Nephron progenitor cell (in vitro differentiated cells): ENCODE results near the gene CNOT10.

ENCODE experiments used
- DNase-seq: peaks from one replicate; pipeline ENCODE4 v3.0.0; 2021
- H3K27ac Mint-ChIP-seq: 2 replicates; pipeline ENCODE4 v1.8.0; 2021; ENCODE audit warnings: mild to moderate bottlenecking, moderate library complexity, mixed read lengths
- H3K27me3 Mint-ChIP-seq: 2 replicates; pipeline ENCODE4 v1.8.0; 2021; ENCODE audit warnings: mild to moderate bottlenecking, low read depth, mixed read lengths; ENCODE audit not compliant: poor library complexity
- H3K36me3 Mint-ChIP-seq: 2 replicates; pipeline ENCODE4 v1.8.0; 2021; ENCODE audit warnings: low read depth, mixed read lengths
- H3K4me1 Mint-ChIP-seq: 2 replicates; pipeline ENCODE4 v1.8.0; 2021; ENCODE audit warnings: mixed read lengths
- H3K4me3 Mint-ChIP-seq: 2 replicates; pipeline ENCODE4 v1.8.0; 2021; ENCODE audit warnings: mild to moderate bottlenecking, moderate library complexity, mixed read lengths
- H3K9me3 Mint-ChIP-seq: 2 replicates; pipeline ENCODE4 v1.8.0; 2021; ENCODE audit warnings: mild to moderate bottlenecking, moderate library complexity, mixed read lengths
- TF ChIP-seq, protein P1 (sequence below): fragments of 200-600 bp; sonication (generic); IDR thresholded peaks from 2 replicates; pipeline ENCODE4 v1.5.0; 2021; ENCODE audit warnings: antibody characterized with exemption

Gene CNOT10

DNA sequence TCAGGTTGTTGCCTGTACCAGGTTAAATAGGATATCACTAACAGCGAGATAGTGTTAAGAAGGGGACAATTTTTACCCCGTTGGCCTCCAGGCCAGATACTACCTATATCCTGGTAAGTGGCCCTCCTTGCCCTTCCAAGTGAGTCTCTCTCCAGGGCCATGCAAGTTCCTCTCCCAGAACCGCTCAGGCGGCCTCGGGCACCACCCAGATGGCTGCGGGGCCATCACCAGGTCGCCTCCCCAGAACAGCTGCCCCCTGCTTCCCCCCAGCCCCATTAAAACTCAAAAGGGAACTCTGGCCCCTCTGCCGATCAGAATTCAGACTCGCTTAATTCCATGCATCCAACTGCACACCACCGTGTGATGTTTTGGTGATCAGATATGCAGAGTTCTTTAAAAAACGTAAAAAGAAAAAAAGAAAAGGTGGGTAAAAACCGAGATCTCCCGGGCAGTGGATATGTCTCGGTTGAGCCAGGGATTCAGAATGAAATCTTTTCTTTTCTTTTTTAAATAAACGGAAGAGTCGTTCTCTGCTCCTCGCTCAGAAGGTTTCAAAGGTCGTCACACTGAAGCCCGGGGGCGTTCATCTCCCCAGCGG is 131.0 kb downstream of the CNOT10 start:
- DNase-seq = peak; percentile 43
- peaks cover 7% of the 10 kb centered on the region for H3K27me3 Mint-ChIP-seq

DNA sequence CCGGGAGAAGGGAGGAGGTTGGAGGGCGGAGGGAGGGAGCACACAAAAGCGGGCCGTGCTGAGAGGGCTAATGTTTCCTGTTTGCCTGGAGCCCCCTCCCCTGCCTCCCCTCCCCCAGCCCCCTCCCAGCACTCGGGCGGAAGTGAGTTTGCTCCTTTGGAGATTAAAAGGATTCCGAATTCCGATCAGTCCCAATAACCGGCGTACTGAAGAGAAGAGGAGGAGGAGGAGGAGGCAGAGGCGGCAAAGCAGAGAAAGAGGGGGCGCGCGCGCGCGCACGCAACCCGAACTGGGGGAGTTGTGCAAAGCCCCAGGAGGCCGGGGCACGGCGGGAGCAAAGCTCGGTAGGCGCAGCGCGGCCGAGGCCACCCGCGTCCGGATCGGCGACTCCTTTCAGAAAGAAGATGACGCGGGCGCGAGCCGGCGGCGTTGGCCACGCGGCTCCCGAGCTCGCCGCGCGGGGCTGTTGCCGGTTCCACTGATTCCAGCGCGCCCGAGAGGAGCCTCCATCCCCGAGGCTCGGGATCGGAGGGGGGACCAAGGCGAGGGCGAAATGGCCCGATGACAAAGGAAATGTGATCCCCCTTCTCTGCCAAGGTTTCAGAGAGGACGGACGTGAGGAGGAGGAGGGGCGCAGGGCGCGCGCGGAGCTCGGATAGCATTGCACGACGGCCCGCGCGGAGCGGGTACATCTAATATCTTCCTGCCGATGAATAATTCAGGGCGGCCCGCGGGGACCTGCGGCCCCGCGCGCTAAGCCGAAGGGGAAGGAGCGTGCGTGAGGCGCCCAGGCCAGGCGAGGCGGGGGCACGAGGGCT is 131.7 kb downstream of the CNOT10 start:
- Mint-ChIP-seq H3K36me3 (peaks cover 10% of the 10 kb centered on the region), H3K4me3 (peak overlapping the region; percentile 95), H3K9me3 (peaks cover 1% of the 10 kb centered on the region), H3K4me1 (peaks cover 61% of the 10 kb centered on the region), H3K27me3 (peaks cover 7% of the 10 kb centered on the region), H3K27ac (peak overlapping the region; percentile 100)
- DNase-seq = peak; percentile 83
- TF ChIP-seq, protein P1, sequence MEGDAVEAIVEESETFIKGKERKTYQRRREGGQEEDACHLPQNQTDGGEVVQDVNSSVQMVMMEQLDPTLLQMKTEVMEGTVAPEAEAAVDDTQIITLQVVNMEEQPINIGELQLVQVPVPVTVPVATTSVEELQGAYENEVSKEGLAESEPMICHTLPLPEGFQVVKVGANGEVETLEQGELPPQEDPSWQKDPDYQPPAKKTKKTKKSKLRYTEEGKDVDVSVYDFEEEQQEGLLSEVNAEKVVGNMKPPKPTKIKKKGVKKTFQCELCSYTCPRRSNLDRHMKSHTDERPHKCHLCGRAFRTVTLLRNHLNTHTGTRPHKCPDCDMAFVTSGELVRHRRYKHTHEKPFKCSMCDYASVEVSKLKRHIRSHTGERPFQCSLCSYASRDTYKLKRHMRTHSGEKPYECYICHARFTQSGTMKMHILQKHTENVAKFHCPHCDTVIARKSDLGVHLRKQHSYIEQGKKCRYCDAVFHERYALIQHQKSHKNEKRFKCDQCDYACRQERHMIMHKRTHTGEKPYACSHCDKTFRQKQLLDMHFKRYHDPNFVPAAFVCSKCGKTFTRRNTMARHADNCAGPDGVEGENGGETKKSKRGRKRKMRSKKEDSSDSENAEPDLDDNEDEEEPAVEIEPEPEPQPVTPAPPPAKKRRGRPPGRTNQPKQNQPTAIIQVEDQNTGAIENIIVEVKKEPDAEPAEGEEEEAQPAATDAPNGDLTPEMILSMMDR = no peak

More for the DNA sequence above, 131.0 kb downstream of the CNOT10 start:
- H3K4me3 Mint-ChIP-seq = peak overlapping the region; percentile 95
- peaks cover 55% of the 10 kb centered on the region for H3K4me1 Mint-ChIP-seq
- peaks cover 12% of the 10 kb centered on the region for H3K36me3 Mint-ChIP-seq
- TF ChIP-seq, protein P1 = no peak
- H3K27ac Mint-ChIP-seq = peak overlapping the region; percentile 100
- H3K9me3 Mint-ChIP-seq = peaks cover 4% of the 10 kb centered on the region

DNA sequence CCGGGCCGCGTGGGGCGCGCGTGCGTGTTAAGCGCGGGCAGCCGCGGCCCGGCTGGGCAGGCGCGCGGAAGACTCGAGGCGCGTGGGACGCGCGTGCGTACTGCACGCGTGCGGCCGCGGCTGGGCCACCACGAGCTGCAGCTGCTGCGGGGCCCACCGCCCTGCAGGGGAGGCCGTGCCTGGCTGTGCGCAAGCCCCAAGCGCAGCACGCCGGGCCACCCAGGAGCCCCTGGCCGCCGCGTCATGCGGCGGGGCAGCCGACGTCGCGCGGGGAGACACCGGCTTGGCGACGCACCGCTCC is 132.2 kb downstream of the CNOT10 start:
- Mint-ChIP-seq H3K36me3 (peaks cover 8% of the 10 kb centered on the region), H3K27ac (peak overlapping the region; percentile 98), H3K4me1 (peaks cover 66% of the 10 kb centered on the region), H3K4me3 (peak overlapping the region; percentile 95), H3K27me3 (peaks cover 7% of the 10 kb centered on the region), H3K9me3 (no peaks in the 10 kb centered on the region)
- TF ChIP-seq, protein P1 = no peak
- peak; percentile 66 for DNase-seq

DNA sequence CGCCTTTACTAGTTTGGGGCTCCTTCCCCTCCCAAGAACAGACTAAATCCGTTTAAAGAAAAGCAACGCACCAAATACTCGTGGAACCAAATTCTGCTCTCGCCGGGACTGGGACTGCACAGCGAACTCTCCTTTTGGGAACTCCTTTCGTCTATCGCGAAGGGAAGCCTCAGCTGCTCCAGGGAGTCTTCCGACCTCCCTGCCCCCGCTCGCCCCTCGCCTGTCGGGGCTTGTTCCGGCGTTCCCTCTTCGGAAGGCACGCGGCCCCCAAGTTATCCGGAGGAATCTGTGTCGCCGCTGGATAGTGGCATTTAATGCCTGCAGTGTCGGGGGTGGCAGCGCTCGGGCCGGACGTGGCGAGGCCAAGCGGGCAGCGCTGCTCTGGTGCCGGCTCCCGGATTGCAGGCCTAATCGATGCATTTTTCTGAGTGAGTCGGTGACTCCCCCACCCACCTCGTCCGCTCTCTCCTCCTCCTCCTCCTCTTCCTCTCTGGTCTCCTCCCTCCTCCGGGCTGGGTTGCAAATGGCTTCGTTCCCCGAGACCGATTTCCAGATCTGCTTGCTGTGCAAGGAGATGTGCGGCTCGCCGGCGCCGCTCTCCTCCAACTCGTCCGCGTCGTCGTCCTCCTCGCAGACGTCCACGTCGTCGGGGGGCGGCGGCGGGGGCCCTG is 132.7 kb downstream of the CNOT10 start, which contains the start of gene TRIM71:
Gene TRIM71 (plus strand): TSS at position 440 of the 671 bp plus-strand sequence. CDS start 84 bp downstream, at position 524.
- H3K36me3 Mint-ChIP-seq = peaks cover 8% of the 10 kb centered on the region
- H3K4me3 Mint-ChIP-seq = peak within 1 kb of the TSS; percentile 97
- peak; percentile 47 for DNase-seq
- H3K27ac Mint-ChIP-seq = peak within 1 kb of the TSS; percentile 100
- H3K27me3 Mint-ChIP-seq = peaks cover 7% of the 10 kb centered on the region
- no peaks in the 10 kb centered on the region for H3K9me3 Mint-ChIP-seq
- TF ChIP-seq, protein P1 = no peak
- H3K4me1 Mint-ChIP-seq = peaks cover 71% of the 10 kb centered on the region

DNA sequence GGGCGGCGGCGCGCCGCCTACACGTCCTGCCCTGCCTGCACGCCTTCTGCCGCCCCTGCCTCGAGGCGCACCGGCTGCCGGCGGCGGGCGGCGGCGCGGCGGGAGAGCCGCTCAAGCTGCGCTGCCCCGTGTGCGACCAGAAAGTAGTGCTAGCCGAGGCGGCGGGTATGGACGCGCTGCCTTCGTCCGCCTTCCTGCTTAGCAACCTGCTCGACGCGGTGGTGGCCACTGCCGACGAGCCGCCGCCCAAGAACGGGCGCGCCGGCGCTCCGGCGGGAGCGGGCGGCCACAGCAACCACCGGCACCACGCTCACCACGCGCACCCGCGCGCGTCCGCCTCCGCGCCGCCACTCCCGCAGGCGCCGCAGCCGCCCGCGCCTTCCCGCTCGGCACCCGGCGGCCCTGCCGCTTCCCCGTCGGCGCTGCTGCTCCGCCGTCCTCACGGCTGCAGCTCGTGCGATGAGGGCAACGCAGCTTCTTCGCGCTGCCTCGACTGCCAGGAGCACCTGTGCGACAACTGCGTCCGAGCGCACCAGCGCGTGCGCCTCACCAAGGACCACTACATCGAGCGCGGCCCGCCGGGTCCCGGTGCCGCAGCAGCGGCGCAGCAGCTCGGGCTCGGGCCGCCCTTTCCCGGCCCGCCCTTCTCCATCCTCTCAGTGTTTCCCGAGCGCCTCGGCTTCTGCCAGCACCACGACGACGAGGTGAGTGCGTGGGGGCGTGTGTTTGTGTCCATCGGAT is 133.4 kb downstream of the CNOT10 start:
- peaks cover 12% of the 10 kb centered on the region for H3K36me3 Mint-ChIP-seq
- peak overlapping the region; percentile 99 for H3K27ac Mint-ChIP-seq
- no peaks in the 10 kb centered on the region for H3K9me3 Mint-ChIP-seq
- DNase-seq = peak; percentile 40
- peaks cover 71% of the 10 kb centered on the region for H3K4me1 Mint-ChIP-seq
- H3K4me3 Mint-ChIP-seq = peak overlapping the region; percentile 97
- TF ChIP-seq, protein P1 = no peak
- H3K27me3 Mint-ChIP-seq = peaks cover 7% of the 10 kb centered on the region
